ENCODE measurements around the gene VDR.
"Not testable (repeated sequence)": the region's sequence is repeated elsewhere in the genome, so short reads cannot be mapped to it uniquely, and the experiment has no call there.

The VDR gene

GRCh38 chr12:47819138-47819895, 85.5 kb downstream of the VDR start:
- TF ChIP-seq, protein P1, sequence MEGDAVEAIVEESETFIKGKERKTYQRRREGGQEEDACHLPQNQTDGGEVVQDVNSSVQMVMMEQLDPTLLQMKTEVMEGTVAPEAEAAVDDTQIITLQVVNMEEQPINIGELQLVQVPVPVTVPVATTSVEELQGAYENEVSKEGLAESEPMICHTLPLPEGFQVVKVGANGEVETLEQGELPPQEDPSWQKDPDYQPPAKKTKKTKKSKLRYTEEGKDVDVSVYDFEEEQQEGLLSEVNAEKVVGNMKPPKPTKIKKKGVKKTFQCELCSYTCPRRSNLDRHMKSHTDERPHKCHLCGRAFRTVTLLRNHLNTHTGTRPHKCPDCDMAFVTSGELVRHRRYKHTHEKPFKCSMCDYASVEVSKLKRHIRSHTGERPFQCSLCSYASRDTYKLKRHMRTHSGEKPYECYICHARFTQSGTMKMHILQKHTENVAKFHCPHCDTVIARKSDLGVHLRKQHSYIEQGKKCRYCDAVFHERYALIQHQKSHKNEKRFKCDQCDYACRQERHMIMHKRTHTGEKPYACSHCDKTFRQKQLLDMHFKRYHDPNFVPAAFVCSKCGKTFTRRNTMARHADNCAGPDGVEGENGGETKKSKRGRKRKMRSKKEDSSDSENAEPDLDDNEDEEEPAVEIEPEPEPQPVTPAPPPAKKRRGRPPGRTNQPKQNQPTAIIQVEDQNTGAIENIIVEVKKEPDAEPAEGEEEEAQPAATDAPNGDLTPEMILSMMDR (IDR thresholded peaks at IDR 0.05; ENCODE audit: extremely low read depth, missing control alignments), result peak; percentile 20
- DNase-seq (ENCODE audit: low spot score), result peak; percentile 83

DNA sequence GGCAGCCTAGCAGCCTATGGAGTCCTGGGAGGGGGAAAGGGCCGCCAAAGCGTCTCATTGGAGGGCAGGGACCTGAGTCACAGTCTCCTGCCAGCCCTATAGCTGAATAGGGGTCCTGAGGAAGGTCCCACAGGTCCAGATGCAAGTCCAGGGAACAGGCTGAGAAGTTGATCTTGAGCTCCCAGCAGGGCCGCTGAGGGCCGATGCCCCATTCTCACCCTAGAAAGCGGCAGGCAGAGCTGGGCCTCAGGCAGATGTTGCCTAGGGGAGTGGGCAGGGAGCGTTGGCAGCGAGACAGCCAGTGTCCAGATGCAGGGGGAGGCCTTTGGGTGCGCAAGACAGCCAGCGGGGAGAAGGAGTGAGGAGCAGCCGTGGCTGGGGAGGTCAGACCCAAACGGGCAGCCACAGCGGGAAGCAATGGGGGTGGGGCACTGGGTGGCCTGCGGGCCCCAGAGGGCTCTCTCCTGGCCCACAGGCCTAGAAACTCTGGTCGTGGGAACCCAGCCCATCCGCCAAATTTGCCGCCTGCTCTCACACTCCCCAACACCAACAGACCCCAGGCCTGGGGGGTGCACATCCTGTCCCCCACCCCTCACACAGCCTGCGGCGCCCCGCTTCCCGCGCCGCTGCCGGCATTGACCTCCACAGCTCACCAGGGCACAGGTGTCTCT, 86.2 kb downstream of the VDR start:
- TF ChIP-seq, protein P1 (IDR thresholded peaks at IDR 0.05; ENCODE audit: extremely low read depth, missing control alignments), result no peak
- peak; percentile 63 for DNase-seq (ENCODE audit: low spot score)

GRCh38 chr12:47818007-47818376, 86.8 kb downstream of the VDR start:
- TF ChIP-seq, protein P1 (IDR thresholded peaks at IDR 0.05; ENCODE audit: extremely low read depth, missing control alignments), result no peak
- DNase-seq (ENCODE audit: low spot score), result no peak

GRCh38 chr12:47817272-47818006, 87.4 kb downstream of the VDR start:
- DNase-seq (ENCODE audit: low spot score), result no peak

GRCh38 chr12:47816403-47817271, 88.2 kb downstream of the VDR start:
- TF ChIP-seq, protein P1 (IDR thresholded peaks at IDR 0.05; ENCODE audit: extremely low read depth, missing control alignments), result no peak
- DNase-seq (ENCODE audit: low spot score), result no peak

More at GRCh38 chr12:47817272-47818006, 87.4 kb downstream of the VDR start:
- TF ChIP-seq, protein P1 (IDR thresholded peaks at IDR 0.05; ENCODE audit: extremely low read depth, missing control alignments), result no peak

DNA sequence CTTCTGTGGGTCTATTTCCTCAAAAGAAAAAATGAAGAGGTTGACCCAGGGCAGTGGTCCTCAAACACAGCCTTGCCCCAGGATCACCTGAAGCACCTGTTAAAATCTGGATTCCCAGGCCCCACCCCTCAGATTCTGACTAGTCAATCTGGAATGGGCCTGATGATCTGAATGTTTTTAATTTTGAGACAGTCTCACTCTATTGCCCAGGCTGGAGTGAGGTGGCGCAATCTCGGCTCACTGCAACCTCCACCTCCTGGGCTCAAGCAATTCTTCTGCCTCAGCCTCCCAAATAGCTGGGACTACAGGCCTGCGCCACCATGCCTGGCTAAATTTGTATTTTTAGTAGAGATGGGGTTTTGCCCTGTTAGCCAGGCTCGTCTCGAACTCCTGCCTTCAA, 89.3 kb downstream of the VDR start:
- not testable (repeated sequence) for DNase-seq (ENCODE audit: low spot score)

- TF ChIP-seq, protein P1 (IDR thresholded peaks at IDR 0.05; ENCODE audit: extremely low read depth, missing control alignments), result no peak
- no peak for DNase-seq (ENCODE audit: low spot score)
These were observed 90.1 kb downstream of the VDR start for GRCh38 chr12:47814539-47815170.
